Renal cortex interstitium (tissue), 11 donors: ENCODE results near the gene POTEG. TPM values are rescaled to one million over a fixed set of nuclear protein-coding genes. Genes with fewer than 3 reads are reported as not detected.
"Not testable (repeated sequence)": the region's sequence is repeated elsewhere in the genome, so short reads cannot be mapped to it uniquely, and the experiment has no call there.

Experiments
- DNase-seq, 11 donors: peaks; one replicate each; pipeline ENCODE4 v3.0.0-alpha.2; 2013; ENCODE audit warnings: low read depth in 9 of 11, low spot score in 4 of 11; ENCODE audit errors: extremely low read depth in 1 of 11
- polyA plus RNA-seq, 3 donors: library from polyadenylated mRNA; unstranded; fragments of 120-200 nt; gene quantifications; one replicate each; pipeline ENCODE4 v1.2.1, GENCODE V29; 2013; ENCODE audit not compliant: insufficient read length in 3 of 3

POTEG gene
- polyA plus RNA-seq, 3 donors: 0.09 TPM; not detected in 2

DNA sequence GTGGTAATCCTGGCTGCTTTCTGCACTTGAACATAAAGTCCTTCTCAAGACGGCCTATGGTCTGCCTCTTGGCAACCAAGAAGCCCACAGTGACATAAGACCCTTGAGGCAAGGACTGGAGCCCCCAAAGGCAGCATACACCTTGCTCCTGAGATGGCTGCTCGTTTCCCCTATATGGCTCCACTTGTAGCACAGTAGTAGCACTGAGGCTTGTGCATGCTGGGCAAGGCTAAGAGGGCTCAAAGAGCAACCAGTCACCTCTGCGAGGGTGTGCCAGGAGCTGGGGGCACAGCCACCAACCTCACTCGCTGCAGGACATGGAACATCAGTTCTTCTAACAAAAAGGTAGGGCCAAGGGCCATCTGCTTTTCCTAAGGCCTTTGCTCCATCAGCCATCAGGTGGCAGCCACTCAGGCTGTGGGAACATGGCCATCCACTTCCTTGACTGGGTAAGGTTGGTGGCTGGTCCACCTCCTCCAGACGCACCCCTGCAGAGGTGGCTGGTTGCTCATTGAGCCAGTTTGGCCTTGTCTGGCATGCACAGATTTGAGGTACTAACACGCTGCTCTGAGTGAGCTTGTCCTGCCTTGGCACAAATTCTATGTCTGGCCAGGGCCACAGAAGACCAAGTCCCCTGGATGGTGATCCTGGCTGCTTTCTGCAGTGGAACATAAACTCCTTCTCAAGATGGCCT lies 49.9 kb downstream of the POTEG start:
- not testable (repeated sequence) for DNase-seq

DNA sequence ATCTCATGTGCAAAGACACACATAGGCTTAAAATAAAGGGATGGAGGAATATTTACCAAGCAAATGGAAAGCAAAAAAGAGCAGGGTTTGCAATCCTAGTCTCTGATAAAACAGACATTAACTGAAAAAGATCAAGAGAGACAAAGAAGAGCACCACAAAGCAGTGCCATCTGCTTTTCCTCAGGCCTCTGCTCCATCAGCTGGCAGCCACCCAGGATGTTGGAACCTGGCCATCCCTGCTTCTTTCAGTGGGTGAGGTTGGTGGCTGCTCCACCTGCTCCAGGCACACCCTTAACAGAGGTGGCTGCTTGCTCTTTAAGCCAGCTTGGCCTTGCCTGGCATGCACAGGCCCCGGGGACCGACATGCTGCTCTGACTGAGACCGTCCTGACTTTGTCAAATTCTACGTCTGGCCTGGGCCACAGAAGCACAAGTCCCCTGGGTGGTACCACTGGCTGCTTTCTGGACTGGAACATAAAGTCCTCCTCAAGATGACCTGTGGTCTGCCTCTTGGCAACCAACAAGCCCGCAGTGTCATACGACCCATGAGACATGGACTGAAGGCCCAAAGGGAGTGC lies 51.0 kb downstream of the POTEG start:
- DNase-seq: not testable (repeated sequence)

DNA sequence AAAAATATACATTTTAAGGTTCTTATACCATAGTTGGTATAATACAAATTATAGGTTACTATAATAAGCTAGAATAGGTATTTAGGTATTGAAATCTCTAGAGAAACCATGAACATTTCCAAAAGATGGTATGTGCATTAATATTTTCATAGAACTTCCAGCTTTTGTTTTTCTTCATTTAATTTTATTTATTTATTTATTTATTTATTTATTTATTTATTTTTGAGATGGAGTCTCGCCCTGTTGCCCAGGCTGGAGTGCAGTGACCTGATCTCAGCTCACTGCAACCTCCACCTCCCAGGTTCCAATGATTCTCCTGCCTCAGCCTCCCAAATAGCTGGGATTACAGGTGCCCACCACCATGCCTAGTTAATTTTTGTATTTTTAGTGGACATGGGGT lies 54.0 kb downstream of the POTEG start:
- DNase-seq: not testable (repeated sequence)

DNA sequence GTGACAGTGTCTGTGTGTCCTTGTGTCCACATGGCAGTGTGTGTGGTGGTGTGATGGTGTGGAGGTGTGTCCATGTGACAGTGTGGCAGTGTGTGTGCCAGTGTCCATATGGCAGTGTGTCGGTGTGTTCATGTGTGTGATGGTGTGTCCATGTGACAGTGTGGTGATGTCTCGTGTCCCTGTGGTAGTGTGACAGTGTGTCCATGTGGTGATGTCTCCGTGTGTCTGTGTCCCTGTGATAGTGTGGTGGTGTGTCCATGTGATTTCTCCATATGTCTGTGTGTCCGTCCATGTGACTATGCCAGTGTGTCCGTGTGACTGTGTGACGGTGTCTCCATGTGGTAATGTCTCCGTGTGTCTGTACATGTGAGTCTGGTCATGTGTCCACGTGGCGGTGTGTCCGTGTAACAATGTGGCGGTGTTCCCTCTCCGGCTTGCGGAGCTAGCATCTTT lies 59.7 kb downstream of the POTEG start:
- DNase-seq: not testable (repeated sequence)

DNA sequence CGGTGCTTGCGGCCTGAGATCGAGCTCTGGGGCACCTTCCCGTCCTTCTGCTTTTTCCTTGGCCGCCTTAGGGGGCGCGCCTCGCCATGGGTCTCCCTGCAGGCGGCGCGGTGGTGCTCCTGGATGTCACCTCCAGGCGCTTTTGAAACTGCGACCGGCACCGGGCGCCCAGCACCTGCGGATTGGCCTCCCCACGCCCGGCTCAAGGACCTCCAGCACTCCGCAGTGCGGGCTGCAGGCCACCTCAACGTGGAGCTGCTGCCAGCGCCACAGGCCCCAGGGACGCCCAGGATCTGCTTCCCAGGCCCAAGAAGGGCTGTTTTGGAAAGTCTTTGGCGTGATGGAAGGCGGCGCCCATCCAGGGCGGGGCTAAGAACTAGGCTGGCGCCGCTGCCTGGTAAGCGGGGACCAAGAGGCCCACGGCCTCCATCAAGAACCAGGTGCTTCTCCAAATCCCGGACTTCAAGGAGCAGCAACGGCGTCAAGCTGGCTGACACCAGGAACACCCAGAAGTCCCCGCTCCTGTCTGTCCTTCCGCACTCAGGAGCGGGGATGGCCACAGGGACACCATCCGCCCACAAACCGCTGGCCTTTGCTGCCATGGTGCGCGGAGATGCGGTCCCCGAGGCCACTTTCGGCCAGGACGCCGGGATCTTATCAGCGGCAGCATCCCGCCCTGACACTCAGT lies 61.2 kb downstream of the POTEG start:
- not testable (repeated sequence) for DNase-seq

DNA sequence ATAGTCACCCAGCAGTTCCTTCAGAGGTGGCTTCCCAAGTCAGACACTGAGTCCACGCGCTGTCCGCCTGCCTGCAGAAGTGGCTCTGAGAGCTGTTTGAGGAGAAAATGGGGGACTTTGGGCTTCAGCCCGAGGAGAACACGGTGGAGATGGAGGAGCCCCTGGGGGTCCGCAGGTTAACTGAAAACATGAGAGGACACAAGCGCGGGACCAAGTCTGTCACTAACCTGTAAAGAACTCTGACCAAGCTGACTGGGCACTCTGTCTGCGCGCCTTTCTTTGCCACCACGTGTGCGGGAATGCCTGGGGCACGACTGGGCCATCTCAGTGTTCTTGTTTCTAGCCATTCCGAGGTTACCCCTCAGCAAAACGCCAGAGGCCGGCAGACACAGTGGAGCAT lies 62.4 kb downstream of the POTEG start:
- DNase-seq: not testable (repeated sequence)

DNA sequence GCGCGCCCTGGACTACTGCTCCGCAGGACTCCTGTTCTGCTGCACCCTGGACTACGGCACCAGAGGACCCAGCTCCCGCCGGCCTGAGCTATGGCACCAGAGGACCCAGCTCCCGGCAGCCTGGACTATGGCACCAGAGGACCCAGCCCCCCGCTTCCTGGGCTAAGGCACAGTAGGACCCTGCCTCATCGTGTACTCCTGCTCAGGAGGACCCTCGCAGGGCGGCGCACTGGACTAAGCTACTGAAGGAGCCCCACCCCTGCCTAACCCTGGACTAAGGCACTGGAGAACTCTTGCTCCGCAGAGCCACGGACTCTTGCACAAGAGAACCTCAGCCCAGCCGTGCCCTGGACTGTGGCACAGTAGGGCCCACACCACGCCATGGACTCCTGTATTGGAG lies 71.3 kb downstream of the POTEG start:
- not testable (repeated sequence) for DNase-seq

DNA sequence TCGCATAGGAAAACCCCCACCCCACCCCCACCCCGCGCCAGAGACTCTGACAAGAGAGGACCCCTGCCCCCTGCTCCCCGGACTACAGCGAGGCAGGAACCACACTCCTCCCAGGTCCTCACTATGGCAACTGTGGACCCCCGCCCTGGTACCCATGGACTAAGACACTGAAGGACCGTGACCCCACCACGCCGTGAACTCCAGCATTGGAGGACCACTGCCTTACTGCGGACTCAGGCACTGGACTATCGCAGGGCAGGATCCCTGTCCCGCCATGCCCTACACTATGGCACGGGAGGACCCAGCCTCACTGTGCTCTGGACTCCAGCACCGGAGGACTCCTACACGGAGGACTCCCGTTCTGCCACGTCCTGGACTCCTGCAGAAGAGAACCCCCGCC lies 71.8 kb downstream of the POTEG start:
- DNase-seq: not testable (repeated sequence)

DNA sequence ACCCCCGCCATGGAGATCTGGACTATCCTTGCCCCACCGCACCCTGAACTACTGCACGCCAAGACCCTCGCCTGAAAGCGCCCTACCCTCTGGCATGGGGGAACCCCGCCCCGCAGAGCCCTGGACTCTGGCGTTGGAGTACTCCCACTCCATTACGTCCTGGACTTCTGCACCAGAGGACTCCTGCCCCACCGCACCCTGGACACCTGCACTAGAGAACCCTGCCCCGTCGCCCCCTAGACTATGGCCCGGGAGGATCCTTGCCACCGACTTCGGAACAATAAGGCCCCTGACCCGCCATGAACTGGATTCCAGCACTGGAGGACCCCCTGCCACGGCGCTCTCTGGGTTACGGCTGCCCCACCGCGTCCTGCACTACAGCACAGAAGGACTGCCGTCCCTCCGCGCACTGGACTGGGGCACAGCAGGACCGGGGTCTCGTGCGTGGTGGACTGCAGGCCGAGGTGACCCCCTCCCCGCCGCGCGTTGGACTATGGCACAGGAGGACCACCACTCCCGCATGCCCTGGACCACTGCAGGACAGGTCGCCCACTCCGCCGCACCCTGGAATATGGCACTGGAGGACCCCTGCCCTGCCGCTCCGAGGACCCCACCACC lies 72.4 kb downstream of the POTEG start:
- DNase-seq: not testable (repeated sequence)

DNA sequence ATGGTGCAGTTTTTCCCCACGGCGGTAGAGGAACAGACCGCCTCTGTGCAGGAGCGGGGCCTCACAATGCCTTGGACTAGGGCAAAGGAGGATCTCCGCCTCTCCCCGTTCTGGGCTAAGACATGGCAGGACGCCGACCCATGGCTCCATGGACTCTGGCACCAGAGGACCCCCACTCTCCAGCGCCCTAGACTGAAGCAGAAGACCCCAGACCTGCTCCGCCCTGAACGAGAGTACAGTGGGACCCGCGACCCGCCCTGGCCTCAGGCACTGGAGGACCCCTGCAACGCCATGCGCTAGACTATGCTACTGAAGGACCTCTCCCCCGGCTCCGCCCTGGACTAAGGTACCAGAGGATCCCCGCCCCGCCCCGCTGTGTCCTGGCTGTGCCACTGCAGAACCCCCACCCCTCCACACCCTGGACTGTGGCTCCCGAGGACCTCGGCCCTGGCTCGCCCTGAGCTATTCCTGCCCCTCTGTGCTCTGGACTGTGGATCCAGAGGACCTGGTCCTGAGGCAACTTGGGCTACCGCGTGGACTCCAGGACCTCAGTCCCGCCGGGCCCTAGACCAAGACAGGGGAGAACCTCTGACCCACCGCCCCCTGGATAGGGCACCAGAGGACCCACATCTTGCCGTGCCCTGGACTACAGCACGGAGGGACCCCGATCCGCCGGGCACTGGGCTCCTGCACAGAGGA lies 73.1 kb downstream of the POTEG start:
- DNase-seq: not testable (repeated sequence)
